Measurements from ENCODE around the gene SLC6A1. TPM values are rescaled to one million over a fixed set of nuclear protein-coding genes. Genes with fewer than 3 reads are reported as not detected.
A peak's percentile ranks its signal among the peaks of the same experiment; 100 is the strongest.

Gene SLC6A1
- 1 to 10 TPM in 1 of 2 donors, under 1 TPM in 1; 0.18 to 6.2 TPM for total RNA-seq

DNA sequence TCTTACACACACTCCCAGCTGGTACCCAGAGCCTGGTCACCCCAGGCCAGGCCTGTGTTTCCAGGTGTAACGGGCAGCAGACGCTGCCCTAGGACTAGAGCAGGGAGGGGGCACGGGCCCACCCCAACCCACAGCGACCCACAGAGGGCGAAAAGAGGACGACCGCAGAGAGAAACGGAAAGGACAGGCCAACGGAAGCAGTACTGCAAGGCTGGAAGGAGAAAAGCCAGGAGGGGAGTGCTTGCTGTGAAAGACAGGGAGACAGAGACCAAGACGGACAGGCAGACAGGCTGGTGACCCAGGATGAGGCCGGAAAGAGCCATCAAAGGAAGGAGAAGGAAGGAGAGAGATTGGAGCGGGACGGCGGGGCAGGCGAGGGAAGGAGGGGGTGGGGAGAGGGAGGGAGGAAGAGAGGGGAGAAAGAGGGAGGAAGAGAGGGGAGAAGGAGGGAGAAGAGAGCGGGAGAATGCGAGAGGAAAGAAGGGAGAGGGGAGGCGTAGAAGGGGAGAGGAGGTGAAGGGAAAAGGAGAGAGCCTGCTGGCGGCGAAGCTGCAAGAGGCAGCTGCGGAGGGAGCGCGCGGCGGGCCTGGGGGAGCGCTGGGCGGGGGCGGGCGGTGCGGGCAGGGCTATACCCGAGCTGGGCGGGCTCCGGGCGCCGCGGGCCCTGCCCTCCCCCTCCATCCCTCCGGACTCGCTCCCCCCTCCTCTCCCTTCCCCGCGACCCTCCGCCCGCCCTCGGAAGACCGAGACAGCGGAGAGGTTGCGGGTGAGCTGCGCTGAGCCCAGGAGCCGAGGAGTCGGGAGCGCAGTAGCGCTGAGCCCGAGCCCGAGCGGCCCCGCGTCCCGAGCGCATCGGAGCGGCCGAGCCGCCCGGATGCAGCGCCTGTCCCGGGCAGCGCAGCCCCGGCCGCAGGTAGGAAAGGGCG is at the start of gene SLC6A1:
TSS of gene SLC6A1 (plus strand) at position 732 of the 926 bp plus-strand sequence. CDS start 24,464 bp downstream, outside the sequence.
- TF ChIP-seq POLR2AphosphoS5 (IDR thresholded peaks at IDR 0.05) (no peak), POLR2A (IDR thresholded peaks at IDR 0.05) (no peak)
- TF ChIP-seq, protein P1, sequence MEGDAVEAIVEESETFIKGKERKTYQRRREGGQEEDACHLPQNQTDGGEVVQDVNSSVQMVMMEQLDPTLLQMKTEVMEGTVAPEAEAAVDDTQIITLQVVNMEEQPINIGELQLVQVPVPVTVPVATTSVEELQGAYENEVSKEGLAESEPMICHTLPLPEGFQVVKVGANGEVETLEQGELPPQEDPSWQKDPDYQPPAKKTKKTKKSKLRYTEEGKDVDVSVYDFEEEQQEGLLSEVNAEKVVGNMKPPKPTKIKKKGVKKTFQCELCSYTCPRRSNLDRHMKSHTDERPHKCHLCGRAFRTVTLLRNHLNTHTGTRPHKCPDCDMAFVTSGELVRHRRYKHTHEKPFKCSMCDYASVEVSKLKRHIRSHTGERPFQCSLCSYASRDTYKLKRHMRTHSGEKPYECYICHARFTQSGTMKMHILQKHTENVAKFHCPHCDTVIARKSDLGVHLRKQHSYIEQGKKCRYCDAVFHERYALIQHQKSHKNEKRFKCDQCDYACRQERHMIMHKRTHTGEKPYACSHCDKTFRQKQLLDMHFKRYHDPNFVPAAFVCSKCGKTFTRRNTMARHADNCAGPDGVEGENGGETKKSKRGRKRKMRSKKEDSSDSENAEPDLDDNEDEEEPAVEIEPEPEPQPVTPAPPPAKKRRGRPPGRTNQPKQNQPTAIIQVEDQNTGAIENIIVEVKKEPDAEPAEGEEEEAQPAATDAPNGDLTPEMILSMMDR (IDR thresholded peaks at IDR 0.05), result peak in 1 of 4 experiments; percentile 9
- peak within 1 kb of the TSS; percentile 18 to 28 for H3K4me3 ChIP-seq
- H3K27me3 ChIP-seq (replicated peaks; ENCODE audit: insufficient read depth), result peaks cover 6% of the 10 kb centered on the region
- no peaks in the 10 kb centered on the region for H3K9me3 ChIP-seq
- H3K4me1 ChIP-seq (replicated peaks), result no peaks in the 10 kb centered on the region
- WGBS, result 1% methylated on average over 53 of the region's 69 CpGs
- intact Hi-C loops (cut with DNase I), result no loop called here
- no peak for DNase-seq (ENCODE audit: low spot score)
- H3K27ac ChIP-seq, result no peak within 1 kb of the TSS
- no peaks in the 10 kb centered on the region for H3K36me3 ChIP-seq

DNA sequence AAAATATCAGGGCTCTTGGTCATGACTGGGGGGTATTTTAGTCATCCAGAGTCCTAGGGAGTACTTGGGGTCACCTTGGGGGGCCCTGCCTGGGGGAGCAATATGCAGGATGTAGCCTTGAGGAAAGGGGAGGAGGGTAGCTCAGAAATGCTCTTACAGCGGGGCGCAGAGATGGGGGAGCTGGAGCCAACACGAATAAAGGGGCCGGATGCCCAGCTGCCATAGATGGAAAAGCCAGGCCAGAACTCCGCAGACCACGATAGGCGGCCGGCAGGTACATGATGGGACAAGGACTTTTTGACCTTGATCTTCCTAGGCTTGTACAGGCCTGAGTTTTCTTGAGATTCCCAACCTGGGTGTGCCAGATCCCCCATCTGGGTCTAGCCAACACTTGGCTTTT is 47.7 kb upstream of the SLC6A1 start:
- 94% methylated on average over 8 of the region's 8 CpGs for WGBS
- intact Hi-C loops (cut with DNase I), result loop anchor here (2.0 kb wide), 1 partner anchor 116 kb away; no protein-coding TSS in a partner anchor
- H3K9me3 ChIP-seq, result no peaks in the 10 kb centered on the region
- no peak overlapping the region for H3K27ac ChIP-seq
- H3K27me3 ChIP-seq (replicated peaks; ENCODE audit: insufficient read depth), result no peaks in the 10 kb centered on the region
- H3K36me3 ChIP-seq, result no peaks in the 10 kb centered on the region
- no peak for DNase-seq (ENCODE audit: low spot score)
- H3K4me3 ChIP-seq, result no peak overlapping the region
- TF ChIP-seq POLR2A (IDR thresholded peaks at IDR 0.05) (no peak), POLR2AphosphoS5 (IDR thresholded peaks at IDR 0.05) (no peak)
- TF ChIP-seq, protein P1 (IDR thresholded peaks at IDR 0.05), result no peak
- H3K4me1 ChIP-seq (replicated peaks), result no peaks in the 10 kb centered on the region

DNA sequence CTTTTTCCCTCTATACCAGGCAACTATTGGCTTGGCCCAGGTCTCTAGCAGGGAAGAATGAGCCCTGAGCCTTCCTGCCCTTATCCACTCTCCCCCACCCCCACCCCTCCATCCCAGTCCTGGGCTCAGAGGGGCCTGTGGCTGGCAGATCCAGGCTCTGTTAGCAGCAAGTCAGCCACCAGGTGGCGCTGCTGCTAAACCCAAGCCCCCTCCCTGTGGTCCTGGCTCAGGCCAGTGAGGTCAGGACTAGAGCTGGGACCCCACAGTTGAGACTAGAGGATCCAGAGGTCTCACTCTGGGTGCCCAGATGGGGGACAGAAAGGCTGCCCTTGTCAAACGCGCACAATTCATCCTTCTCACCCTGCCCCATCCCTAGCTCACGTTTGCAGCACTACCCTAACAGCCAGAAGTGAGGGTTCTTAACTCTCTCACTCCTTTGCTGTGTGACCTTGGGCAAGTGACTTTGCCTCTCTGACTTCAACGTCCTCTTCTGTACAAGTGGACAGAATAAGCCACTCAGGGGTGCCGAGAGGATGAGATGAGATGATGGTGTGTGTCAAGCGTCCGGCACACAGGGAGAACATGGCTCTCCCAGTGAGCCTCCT is 46.8 kb upstream of the SLC6A1 start:
- Histone ChIP-seq H3K36me3 (no peaks in the 10 kb centered on the region), H3K4me3 (no peak overlapping the region), H3K4me1 (replicated peaks) (no peaks in the 10 kb centered on the region), H3K27me3 (replicated peaks; ENCODE audit: insufficient read depth) (no peaks in the 10 kb centered on the region), H3K9me3 (no peaks in the 10 kb centered on the region), H3K27ac (no peak overlapping the region)
- intact Hi-C loops (cut with DNase I), result loop anchor here (2.0 kb wide), 1 partner anchor 115 kb away; no protein-coding TSS in a partner anchor
- TF ChIP-seq POLR2A (IDR thresholded peaks at IDR 0.05), result no peak
- TF ChIP-seq, protein P1 (IDR thresholded peaks at IDR 0.05), result peak; percentile 70 to 86 (median 80)
- 56% methylated on average over 8 of the region's 8 CpGs for WGBS
- peak; percentile 40 for DNase-seq (ENCODE audit: low spot score)

DNA sequence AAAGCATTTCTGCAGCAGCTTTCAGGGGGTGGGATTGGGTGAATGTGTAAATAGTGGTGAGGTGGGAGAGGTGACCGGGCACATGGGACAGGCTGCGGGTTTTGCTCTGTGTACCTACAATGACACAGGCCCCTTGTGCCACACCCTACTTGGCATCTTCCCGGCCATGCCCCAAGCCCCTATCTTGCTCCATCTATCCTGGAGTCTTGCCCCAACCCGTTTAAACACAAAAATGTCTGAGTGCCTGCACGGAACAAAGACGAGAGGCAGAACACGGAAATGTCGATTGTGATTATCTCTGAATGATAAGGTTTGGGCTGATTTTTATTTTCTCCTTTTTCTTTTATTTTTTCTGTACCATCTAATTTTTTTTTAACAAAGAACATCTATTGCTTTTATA is 46.0 kb upstream of the SLC6A1 start:
- peak; percentile 31 for DNase-seq (ENCODE audit: low spot score)
- H3K27ac ChIP-seq, result no peak overlapping the region
- no peaks in the 10 kb centered on the region for H3K27me3 ChIP-seq (replicated peaks; ENCODE audit: insufficient read depth)
- H3K4me1 ChIP-seq (replicated peaks), result no peaks in the 10 kb centered on the region
- H3K9me3 ChIP-seq, result no peaks in the 10 kb centered on the region
- intact Hi-C loops (cut with DNase I), result no loop called here
- 49% methylated on average over 8 of the region's 8 CpGs for WGBS
- H3K36me3 ChIP-seq, result no peaks in the 10 kb centered on the region
- TF ChIP-seq POLR2A (IDR thresholded peaks at IDR 0.05), result no peak
- no peak for TF ChIP-seq POLR2AphosphoS5 (IDR thresholded peaks at IDR 0.05)
- TF ChIP-seq, protein P1 (IDR thresholded peaks at IDR 0.05), result no peak
- H3K4me3 ChIP-seq, result no peak overlapping the region
